HUES64 (cell line): ENCODE results near the gene GLRA1.

Experiments used
- H3K27ac ChIP-seq: 2 replicates; pipeline ENCODE4 v1.7.0; 2013; ENCODE audit warnings: low read depth, low read length, inconsistent platforms
- H3K27me3 ChIP-seq: 2 replicates; pipeline ENCODE4 v1.6.1; 2013; ENCODE audit warnings: mild to moderate bottlenecking, low read length; ENCODE audit not compliant: insufficient read depth
- H3K36me3 ChIP-seq: 2 replicates; pipeline ENCODE4 v1.6.1; 2013; ENCODE audit warnings: mild to moderate bottlenecking, low read length; ENCODE audit not compliant: insufficient read depth
- H3K4me1 ChIP-seq: 2 replicates; pipeline ENCODE4 v1.6.1; 2013; ENCODE audit warnings: mild to moderate bottlenecking, low read length, moderate library complexity; ENCODE audit not compliant: insufficient read depth
- H3K4me3 ChIP-seq: 2 replicates; pipeline ENCODE4 v1.5.1; 2013; ENCODE audit warnings: mild to moderate bottlenecking, low read length, moderate library complexity
- H3K9ac ChIP-seq: 2 replicates; pipeline ENCODE4 v1.6.1; 2013; ENCODE audit warnings: mild to moderate bottlenecking, low read depth, low read length
- H3K9me3 ChIP-seq: 2 replicates; pipeline ENCODE4 v1.6.1; 2013; ENCODE audit warnings: low read depth, low read length; ENCODE audit not compliant: insufficient read depth
- WGBS: fragments of 150-250, 120-280 bp; methylation state at CpG from one replicate; pipeline ENCODE4 v1.1.7; 2013; ENCODE audit warnings: missing lambda C conversion rate; 5-methylcytosine and 5-hydroxymethylcytosine counted together

The GLRA1 gene

DNA sequence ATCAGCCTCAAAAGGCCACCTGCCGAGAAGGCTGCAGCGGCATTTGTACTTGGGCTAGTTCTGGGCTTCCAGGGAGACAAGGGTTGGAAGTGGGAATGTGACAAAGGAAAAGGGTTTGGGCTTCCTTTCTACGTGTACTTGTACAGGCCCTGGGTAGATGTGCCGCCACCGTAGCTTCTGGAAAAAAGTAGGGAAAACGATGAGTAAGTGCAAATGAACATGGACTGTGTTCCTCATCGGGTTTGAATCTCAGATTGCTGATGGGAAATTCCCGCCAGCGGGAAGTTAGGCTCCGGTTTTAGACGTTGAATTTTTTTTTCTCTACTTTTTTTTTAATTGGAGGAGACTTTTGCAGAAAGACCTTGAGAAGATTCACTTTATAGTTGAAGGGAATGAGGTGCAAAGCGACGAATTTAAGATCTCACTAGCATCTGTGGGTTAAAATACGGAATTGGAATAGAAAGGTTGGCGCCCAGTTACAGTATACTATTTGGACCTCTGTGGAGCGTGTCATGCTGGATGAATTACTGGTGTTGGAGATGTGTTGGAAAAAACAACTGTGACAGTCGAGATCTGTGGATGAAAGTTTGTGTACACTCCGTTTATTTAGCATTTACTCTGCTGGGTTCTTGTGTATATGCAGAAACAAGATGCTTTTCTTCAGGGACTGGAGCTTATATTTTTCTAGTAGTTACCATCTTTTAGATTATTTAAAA is 151.6 kb downstream of the GLRA1 start:
- 1% methylated on average over 18 of the region's 18 CpGs for WGBS
- H3K27me3 ChIP-seq = no peaks in the 10 kb centered on the region
- H3K9ac ChIP-seq = peak overlapping the region; percentile 94
- H3K27ac ChIP-seq = peak overlapping the region; percentile 88
- H3K36me3 ChIP-seq = peaks cover 38% of the 10 kb centered on the region
- peaks cover 43% of the 10 kb centered on the region for H3K4me1 ChIP-seq
- peak overlapping the region; percentile 98 for H3K4me3 ChIP-seq
- H3K9me3 ChIP-seq = no peaks in the 10 kb centered on the region
